GM13977 (cell line): ENCODE data around the gene SMIM41.

Source experiments
- DNase-seq: peaks from one replicate; pipeline ENCODE4 v3.0.0; 2012; ENCODE audit warnings: low spot score
- in situ Hi-C: fragments of 300-500 bp; cut with MboI; formaldehyde crosslinking; loops from one replicate; pipeline ENCODE4 v1.12.0; 2022; ENCODE audit warnings: low sequenced_read_pairs, low pct_unique_long_range_greater_than_20kb, mixed read lengths, inconsistent platforms; ENCODE audit not compliant: unreplicated experiment
- TF ChIP-seq, protein P1 (sequence below): IDR thresholded peaks from 2 replicates; pipeline ENCODE4 v1.5.1; 2012; ENCODE audit warnings: mild to moderate bottlenecking, control low read depth; ENCODE audit not compliant: insufficient read depth; ENCODE audit errors: extremely low read depth, missing control alignments

Gene SMIM41

DNA sequence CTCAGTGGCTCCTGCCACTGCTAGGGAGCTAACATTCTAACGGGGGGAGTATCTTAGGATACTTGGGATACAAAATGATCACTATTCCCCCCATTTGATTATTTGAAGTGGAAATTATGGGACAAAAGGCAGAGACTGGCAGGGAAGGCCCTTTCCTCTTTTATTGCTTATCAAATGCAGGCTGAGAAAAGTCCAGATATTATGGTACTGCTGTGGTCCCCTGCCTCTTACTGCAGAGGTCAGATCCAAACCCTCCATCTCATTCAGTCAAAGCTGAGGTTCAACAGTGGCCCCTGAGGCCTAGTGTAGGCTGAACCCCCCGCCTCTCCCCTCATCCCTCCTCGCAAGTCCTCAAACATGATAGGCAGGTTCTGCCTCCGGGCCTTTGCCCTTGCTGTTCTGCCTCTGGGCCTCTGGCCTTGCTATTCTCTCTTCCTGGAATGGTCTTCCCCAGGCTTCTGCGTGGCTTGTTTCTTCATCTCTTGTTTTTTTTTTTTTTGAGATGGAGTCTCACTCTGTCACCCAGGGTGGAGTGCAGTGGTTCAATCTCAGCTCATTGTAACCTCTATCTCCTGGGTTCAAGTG lies 78.2 kb downstream of the SMIM41 start:
- in situ Hi-C loops, result loop anchor here (10.0 kb wide), 1 partner anchor 727 kb away; no protein-coding TSS in a partner anchor
- TF ChIP-seq, protein P1, sequence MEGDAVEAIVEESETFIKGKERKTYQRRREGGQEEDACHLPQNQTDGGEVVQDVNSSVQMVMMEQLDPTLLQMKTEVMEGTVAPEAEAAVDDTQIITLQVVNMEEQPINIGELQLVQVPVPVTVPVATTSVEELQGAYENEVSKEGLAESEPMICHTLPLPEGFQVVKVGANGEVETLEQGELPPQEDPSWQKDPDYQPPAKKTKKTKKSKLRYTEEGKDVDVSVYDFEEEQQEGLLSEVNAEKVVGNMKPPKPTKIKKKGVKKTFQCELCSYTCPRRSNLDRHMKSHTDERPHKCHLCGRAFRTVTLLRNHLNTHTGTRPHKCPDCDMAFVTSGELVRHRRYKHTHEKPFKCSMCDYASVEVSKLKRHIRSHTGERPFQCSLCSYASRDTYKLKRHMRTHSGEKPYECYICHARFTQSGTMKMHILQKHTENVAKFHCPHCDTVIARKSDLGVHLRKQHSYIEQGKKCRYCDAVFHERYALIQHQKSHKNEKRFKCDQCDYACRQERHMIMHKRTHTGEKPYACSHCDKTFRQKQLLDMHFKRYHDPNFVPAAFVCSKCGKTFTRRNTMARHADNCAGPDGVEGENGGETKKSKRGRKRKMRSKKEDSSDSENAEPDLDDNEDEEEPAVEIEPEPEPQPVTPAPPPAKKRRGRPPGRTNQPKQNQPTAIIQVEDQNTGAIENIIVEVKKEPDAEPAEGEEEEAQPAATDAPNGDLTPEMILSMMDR, result no peak

More for the DNA sequence above, 78.2 kb downstream of the SMIM41 start:
- no peak for DNase-seq
